HG03097 (cell line): Measurements from ENCODE around the gene ANKRD11.
"Not testable (repeated sequence)": the region's sequence is repeated elsewhere in the genome, so short reads cannot be mapped to it uniquely, and the experiment has no call there.

Experiments used
- ATAC-seq: cut with Tn5 transposase; IDR thresholded peaks from one replicate; pipeline ENCODE4 v1.9.1; 2021; ENCODE audit not compliant: unreplicated experiment, low FRiP score

ANKRD11 gene

GRCh38 chr16:89257281-89257731 is 233.1 kb downstream of the ANKRD11 start:
- no peak for ATAC-seq

GRCh38 chr16:89256651-89257254 is 233.6 kb downstream of the ANKRD11 start:
- no peak for ATAC-seq

GRCh38 chr16:89253548-89254287 is 236.6 kb downstream of the ANKRD11 start:
- ATAC-seq: no peak

- no peak for ATAC-seq
Observed at GRCh38 chr16:89248196-89248982, 242.0 kb downstream of the ANKRD11 start.

GRCh38 chr16:89247734-89248075 is 242.7 kb downstream of the ANKRD11 start:
- ATAC-seq: peak; percentile 19

- peak; percentile 57 for ATAC-seq
Observed at GRCh38 chr16:89246903-89247733, 243.2 kb downstream of the ANKRD11 start.

GRCh38 chr16:89246383-89246902 is 243.9 kb downstream of the ANKRD11 start:
- no peak for ATAC-seq

GRCh38 chr16:89244754-89245153 is 245.6 kb downstream of the ANKRD11 start:
- ATAC-seq: no peak

- not testable (repeated sequence) for ATAC-seq
Observed at GRCh38 chr16:89244264-89244663, 246.1 kb downstream of the ANKRD11 start.

- ATAC-seq: no peak
Observed at GRCh38 chr16:89243664-89244063, 246.7 kb downstream of the ANKRD11 start.

- ATAC-seq: no peak
Observed at GRCh38 chr16:89242795-89243200, 247.6 kb downstream of the ANKRD11 start.

- ATAC-seq: peak; percentile 53
Observed at GRCh38 chr16:89241187-89242007, 249.0 kb downstream of the ANKRD11 start.

GRCh38 chr16:89237733-89238132 is 252.6 kb downstream of the ANKRD11 start:
- no peak for ATAC-seq

- ATAC-seq: no peak
Observed at GRCh38 chr16:89233678-89234490, 256.5 kb downstream of the ANKRD11 start.

GRCh38 chr16:89232107-89232506 is 258.3 kb downstream of the ANKRD11 start:
- no peak for ATAC-seq

- no peak for ATAC-seq
Observed at GRCh38 chr16:89230255-89230654, 260.1 kb downstream of the ANKRD11 start.

- ATAC-seq: no peak
Observed at GRCh38 chr16:89224665-89225064, 265.7 kb downstream of the ANKRD11 start.

GRCh38 chr16:89222931-89223330 is 267.4 kb downstream of the ANKRD11 start:
- ATAC-seq: no peak

GRCh38 chr16:89221604-89222003 is 268.8 kb downstream of the ANKRD11 start:
- ATAC-seq: no peak
